Activated CD8-positive, alpha-beta memory T cell treated with anti-CD3 and anti-CD28 coated beads, Interleukin-2, amount 50 U/mL, for 1 hour (primary cell): ENCODE measurements around the gene OLIG3.

Experiments used
- DNase-seq: peaks from one replicate; pipeline ENCODE4 v3.0.0-alpha.2; 2020; ENCODE audit errors: extremely low read depth

The OLIG3 gene

DNA sequence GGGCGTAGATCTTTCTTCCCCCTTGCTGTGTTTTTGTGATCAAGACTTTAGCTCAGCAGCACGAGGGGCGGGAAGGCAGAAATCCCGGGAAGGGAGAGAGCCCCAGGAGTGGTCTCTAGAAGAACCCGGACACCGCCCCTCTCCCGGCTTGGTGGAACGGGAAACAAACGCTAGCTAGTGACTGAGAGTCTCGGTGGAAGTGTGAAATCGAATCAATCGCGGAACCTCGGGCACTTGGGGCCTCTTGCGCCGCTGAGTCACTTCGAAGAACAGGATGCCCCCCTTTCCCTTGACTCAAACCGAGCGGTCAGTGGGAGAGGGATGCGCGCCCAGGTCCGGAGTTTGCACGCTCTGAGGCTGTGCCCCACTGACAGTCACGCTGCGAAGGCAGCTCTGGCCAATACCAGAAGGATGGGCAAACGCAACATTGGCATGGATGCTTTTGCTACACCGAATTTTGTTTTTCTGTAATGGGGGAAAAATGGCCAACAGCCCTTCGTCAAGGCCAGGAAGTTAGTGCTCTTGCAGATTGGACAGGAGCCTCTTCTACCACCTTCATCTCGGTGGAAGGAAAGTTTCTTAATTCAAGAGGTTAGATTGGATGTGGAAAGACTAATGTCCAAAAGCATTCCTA lies 1.6 kb upstream of the OLIG3 start:
- DNase-seq, result no peak

DNA sequence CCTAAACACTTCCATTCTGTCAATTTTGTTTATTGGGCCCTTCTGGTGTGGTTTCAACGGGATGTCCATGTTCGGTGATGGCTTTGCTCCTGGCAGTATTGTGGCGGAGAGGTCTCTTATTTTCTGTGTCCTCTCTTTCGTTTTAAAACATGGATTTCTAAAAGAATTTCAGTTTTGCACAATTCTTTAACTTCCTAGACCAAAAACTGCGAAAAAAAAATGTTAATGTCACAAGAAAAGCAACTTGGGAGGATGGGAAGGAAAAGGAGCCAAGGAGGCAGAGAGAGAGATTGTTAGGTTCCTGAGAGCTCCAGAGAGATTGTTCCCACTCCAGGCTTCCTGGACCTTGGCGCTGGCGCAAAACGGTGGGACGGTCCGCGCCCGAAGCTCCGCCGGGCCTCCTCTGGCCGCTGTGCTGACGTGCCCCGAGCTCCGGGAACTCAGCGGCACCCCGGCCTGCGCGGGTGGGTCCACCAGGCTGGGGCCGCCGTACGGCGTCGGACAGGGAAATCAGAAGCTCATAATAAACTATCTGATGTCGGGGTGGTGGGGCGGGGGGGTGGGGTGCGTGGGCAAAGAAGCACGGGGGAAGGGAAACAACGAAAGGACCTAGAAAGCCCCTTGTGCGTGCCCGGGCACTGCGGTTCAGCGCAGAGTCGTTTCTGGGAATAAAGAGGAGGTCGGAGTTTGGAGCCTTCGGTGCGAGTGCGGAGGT lies 951 bp upstream of the OLIG3 start:
- no peak for DNase-seq

- DNase-seq, result no peak
These were observed 766 bp downstream of the OLIG3 start for GRCh38 chr6:137493218-137494038.

GRCh38 chr6:137492289-137493217 lies 1.6 kb downstream of the OLIG3 start:
- DNase-seq, result no peak

GRCh38 chr6:137491478-137491877 lies 2.7 kb downstream of the OLIG3 start:
- DNase-seq, result no peak

GRCh38 chr6:137490961-137491360 lies 3.2 kb downstream of the OLIG3 start:
- DNase-seq, result no peak

DNA sequence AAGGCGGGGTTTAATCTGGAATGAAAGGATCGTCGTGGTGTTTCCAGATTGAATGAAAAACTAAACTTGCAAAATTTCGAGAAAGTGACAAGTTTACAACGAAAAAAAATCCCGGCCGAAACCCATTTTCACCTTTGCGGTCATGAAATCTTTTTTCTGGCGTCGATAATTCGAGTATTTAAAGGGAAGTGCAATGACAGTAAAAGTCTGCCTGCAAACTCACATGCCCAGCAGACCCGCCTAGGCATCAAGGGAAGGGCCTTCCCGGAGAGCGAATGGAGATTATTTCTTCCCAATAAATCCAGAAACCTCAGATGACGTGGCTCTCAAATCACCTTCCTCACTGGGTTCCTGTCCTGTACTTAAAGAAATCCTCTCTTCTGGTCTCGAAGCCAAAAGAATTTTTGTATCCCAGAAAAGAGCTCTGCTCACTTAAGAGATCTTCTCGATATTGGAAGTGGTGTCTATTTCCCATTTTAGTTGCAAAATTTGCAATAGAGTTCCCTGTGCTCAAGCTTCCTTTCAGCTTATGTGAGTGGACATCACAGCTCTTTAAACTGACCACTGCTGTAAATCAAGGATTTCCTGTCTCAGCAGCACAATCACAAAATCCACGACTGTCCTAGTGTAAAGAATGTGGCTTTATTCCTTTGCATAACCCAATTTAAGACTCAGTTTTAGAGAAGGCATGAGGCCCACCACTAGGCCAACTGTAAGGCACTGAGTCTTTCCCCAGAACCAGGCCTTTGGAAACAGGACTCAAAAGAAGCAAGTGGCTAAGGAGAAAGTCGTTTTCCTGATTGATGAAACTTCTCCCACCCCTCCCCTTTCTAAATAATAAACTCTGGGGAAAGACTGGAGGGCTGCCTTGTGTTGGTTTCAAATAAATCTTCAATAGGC lies 3.9 kb downstream of the OLIG3 start:
- DNase-seq, result no peak

DNA sequence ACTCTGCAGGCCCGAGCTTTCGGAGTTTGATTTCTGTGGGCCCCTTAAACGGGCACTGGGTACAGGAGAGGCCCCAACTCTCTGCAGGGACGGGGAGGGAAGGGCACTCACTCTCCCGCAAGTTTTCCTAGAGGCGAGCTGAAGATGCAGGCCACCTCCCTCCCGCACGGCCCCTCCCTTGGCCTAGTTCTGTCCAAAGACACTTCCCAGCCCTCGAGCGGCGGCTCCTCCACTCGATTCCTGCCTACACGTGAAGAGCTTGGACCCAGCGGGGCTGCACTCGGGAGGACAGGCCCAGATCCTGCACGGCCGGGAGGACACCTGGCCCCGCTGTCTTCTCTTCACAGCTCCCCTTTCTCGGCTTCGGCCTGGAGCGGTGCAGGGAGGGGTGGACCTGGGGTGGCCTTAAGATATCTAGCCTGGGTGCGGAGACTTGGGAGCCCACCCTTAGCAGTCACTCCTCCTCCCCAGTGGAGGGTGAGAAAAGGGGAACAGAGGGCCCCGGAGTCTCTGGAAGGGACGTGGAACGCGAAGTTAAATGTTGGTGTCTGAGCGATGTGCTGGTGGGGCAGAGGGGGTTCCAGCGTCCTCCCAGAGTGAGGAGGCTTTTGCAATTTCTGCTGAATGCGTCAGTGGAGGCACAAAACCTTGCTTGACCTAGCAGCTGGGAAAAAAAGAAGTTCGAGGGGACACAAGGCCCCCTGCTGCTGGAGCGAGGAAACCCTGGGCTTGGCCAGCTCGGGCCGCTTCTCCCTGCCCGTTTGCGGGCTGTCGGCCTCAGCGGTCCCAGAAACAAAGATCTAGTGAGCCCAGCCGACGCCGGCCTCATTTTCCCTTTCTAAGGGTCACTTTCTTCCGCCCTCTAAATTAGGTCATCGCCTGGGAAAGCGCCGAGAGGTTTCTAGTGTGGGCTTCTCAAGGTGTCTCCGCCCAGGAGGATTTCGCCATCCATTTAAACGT lies 4.9 kb downstream of the OLIG3 start:
- no peak for DNase-seq

DNA sequence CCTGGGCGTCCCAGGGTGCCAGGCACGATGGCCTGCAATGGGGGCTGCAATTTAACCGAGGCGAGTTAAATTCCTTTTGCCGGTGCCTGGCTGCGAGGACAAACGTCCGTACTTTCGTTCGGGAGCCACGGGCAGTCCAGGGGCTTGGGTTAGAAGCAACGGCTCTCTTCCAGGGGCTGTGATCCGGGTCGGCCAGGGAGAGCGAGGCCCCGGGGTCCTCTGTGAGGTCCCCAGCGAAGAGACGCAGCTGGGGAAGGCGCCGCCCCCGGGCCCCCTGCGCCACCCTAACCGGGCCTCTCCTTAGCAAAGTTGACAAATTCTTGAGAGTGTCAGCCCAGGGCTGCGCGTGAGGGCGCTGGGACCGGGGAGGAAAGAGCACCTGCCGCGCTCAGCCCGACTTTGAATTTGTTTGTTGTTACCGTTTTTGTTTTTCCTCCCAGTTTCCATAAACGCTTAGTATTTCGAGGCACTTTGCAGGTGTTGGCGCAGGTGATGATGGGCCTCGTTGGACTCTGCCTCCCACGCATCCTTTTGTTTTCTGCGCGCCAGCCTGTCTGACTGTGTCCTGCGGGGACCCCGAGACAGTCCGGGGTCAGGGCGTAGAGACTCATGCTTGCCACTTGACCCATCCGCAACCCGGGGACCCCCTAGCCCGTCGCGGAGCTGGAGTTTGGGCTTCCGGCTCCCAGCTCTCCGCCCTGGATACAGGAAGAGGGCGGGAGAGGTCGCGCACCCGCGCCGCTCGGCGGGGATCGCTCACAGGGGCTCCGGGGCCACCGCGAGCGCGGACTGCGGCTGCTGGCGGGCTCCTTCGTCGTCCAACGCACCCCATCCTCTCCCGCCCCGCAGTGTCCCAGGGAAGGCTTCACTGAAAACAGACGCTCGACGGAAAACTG lies 5.8 kb downstream of the OLIG3 start:
- no peak for DNase-seq

- DNase-seq, result no peak
These were observed 6.4 kb downstream of the OLIG3 start for GRCh38 chr6:137487869-137488149.

DNA sequence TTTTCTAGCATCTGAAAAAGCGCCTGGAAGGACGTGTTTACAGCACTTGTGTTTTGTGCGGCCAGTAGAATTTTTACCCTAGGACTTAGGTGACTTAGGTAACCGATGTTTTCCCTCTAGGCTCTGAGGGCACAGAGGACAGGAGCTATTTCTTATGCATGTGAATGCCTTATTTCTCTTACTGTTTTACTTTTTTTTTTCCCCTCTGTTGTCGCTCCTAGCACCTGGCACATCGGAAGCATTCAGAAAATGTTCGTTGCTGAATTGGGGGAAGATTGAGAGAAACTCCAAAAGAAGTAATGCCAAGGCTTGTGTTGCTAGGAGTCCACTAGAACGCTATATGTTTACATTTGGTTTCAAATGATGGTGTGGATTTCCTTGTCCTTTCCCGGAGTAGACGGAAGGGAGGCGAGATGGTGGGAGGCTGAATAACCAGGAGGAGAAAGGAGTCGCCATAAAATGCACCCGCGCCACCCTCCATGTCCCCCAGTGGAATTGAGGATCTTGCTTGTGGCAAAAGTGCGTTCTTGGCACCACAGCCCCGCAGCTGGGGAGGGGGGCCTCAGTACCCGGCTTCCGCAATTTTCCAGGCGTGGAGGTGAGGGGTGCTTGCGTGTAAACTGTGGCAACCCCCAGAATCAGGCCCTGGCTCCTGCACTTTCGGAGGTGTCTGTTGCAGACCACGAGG lies 6.9 kb downstream of the OLIG3 start:
- no peak for DNase-seq

GRCh38 chr6:137486416-137486815 lies 7.8 kb downstream of the OLIG3 start:
- no peak for DNase-seq

GRCh38 chr6:137480431-137480830 lies 13.8 kb downstream of the OLIG3 start:
- no peak for DNase-seq

- no peak for DNase-seq
These were observed 19.1 kb downstream of the OLIG3 start for GRCh38 chr6:137475103-137475502.

DNA sequence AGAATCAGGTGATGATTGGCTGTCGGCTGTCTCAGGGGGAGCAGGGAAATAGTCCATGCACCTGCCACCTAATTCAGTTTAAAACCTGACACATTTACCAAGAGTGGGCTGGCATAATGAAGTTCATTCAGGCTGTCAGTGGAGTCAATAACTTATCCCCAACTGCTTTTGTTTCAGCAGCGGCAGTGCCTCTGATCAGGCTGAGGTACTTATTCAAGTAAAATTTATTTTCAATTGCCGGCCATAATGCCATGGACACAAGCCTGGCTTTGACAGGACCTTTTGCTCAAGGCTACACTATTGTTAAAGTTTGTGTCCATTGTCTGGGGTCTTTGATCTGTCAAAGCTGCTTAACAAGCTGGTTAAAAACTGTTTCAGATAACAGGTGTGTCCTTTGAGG lies 20.6 kb downstream of the OLIG3 start:
- no peak for DNase-seq

DNA sequence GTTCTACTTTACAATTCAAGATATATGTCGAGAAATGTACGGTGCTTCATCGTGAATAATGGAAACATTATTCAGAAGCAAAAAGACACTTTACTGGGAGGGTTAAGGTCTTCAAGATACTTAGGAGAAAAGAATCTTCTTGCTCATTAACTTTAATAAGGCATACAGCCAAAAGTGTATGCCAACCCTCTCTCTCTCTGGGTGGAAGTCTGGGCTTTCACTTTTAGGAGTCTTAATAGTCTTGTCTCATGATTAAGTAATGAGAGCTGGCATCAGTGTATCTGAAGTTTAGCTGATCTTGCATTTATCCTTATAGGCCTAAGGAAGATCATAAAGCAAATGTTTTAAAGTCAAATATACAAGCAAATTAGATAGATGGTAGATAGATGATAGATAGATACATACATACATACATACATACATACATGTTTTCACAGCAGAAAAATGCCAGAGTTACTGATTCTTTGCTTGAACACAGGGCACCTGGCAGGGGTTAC lies 21.5 kb downstream of the OLIG3 start:
- no peak for DNase-seq

DNA sequence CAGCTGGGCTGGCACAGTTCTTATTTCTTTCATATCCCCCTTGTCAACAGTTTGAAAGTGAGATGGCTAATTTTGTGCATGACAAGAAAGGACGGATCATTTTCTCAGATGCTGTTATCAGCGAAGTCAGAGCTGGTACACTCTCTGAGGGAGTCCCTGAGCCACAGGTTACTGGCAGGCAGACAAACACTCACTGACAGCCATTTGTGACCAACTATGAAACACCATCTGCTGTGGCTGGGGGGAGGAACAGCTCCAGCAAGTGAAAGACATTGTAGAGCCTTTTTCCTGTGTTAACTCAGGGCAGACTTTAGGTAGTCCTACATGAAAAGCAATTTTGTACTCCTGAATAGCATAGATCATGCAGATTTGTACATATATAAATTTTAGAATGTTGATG lies 22.2 kb downstream of the OLIG3 start:
- no peak for DNase-seq

- no peak for DNase-seq
These were observed 22.7 kb downstream of the OLIG3 start for GRCh38 chr6:137471497-137471896.
